ENCODE measurements around the gene AFM. TPM values are rescaled to one million over a fixed set of nuclear protein-coding genes. Genes with fewer than 3 reads are reported as not detected.

Gene AFM
- total and polyA plus RNA-seq, 2 donors (not counting 3 experiments of a cell fraction or from before 2014, with no cell fraction given) = not detected

DNA sequence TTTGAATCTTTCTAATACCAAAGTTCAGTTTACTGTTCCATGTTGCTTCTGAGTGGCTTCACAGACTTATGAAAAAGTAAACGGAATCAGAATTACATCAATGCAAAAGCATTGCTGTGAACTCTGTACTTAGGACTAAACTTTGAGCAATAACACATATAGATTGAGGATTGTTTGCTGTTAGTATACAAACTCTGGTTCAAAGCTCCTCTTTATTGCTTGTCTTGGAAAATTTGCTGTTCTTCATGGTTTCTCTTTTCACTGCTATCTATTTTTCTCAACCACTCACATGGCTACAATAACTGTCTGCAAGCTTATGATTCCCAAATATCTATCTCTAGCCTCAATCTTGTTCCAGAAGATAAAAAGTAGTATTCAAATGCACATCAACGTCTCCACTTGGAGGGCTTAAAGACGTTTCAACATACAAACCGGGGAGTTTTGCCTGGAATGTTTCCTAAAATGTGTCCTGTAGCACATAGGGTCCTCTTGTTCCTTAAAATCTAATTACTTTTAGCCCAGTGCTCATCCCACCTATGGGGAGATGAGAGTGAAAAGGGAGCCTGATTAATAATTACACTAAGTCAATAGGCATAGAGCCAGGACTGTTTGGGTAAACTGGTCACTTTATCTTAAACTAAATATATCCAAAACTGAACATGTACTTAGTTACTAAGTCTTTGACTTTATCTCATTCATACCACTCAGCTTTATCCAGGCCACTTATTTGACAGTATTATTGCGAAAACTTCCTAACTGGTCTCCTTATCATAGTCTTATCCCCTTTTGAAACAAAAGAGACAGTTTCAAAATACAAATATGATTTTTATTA lies 49.2 kb upstream of the AFM start:
- CTCF ChIA-PET = interaction anchor here (1.0 to 3.4 kb wide), 6 partner anchors 14 to 1136 kb away, joined by 3 to 24 read pairs (median 3); no protein-coding TSS in a partner anchor

More for the DNA sequence above, 49.2 kb upstream of the AFM start:
- DNase-seq (ENCODE audit: low read depth, low spot score) = no peak
- Histone ChIP-seq H3K9me1 (replicated peaks; ENCODE audit: control insufficient read depth, extremely low read depth, insufficient read depth, low read length) (no peaks in the 10 kb centered on the region), H2AFZ (ENCODE audit: low read depth, low read length) (no peak overlapping the region), H3K36me3 (ENCODE audit: control insufficient read depth in 2 of 2, extremely low read depth in 1 of 2, insufficient read depth in 2 of 2, low read length in 2 of 2) (no peaks in the 10 kb centered on the region), H3K4me1 (ENCODE audit: control insufficient read depth, extremely low read depth, insufficient read depth, low read length) (no peaks in the 10 kb centered on the region), H3K4me3 (replicated peaks in 1 of 3; ENCODE audit: insufficient read depth in 1 of 3, low read depth in 1 of 3, low read length in 3 of 3) (no peak overlapping the region), H4K20me1 (replicated peaks; ENCODE audit: control insufficient read depth, extremely low read depth, insufficient read depth, low read length) (no peaks in the 10 kb centered on the region), H3K4me2 (ENCODE audit: insufficient read depth, low read length) (no peak overlapping the region), H3K9me3 (replicated peaks; ENCODE audit: control insufficient read depth, insufficient read depth, low read length) (no peaks in the 10 kb centered on the region), H3K27me3 (ENCODE audit: control insufficient read depth in 2 of 2, insufficient read depth in 2 of 2, low read length in 2 of 2) (peaks cover 0 to 9% of the 10 kb centered on the region in 2 experiments), H3K9ac (replicated peaks; ENCODE audit: extremely low read depth, insufficient read depth, low read length) (no peak overlapping the region), H3K79me2 (ENCODE audit: control insufficient read depth, insufficient read depth, low read length) (no peaks in the 10 kb centered on the region), H3K27ac (ENCODE audit: insufficient read depth, low read depth, low read length) (no peak overlapping the region)
- no TSS peak for BruUV-seq (replicated peaks)
- FAIRE-seq = no peak
- dilution Hi-C loops (cut with MboI; ENCODE audit: extremely low pct_ligation_motif_present, low sequenced_read_pairs) = no loop called here
- TF ChIP-seq FOS (IDR thresholded peaks at IDR 0.05; ENCODE audit: borderline replicate concordance, insufficient read depth, low read length) (no peak), EZH2 (IDR thresholded peaks at IDR 0.05; ENCODE audit: borderline replicate concordance, low read depth, low read length, severe bottlenecking) (no peak), GATA2 (IDR thresholded peaks at IDR 0.05; ENCODE audit: insufficient read depth, insufficient read length, low read depth, low read length) (no peak), POLR2AphosphoS5 (IDR thresholded peaks at IDR 0.05; ENCODE audit: insufficient read depth, low read depth, low read length) (no peak), JUN (IDR thresholded peaks at IDR 0.05; ENCODE audit: borderline replicate concordance, insufficient read depth, insufficient read length, low read depth) (no peak), MYC (IDR thresholded peaks at IDR 0.05; ENCODE audit: low read depth, low read length) (no peak), POLR2A (IDR thresholded peaks at IDR 0.05; ENCODE audit: low read depth, low read length) (no peak)
- TF ChIP-seq, protein P1, sequence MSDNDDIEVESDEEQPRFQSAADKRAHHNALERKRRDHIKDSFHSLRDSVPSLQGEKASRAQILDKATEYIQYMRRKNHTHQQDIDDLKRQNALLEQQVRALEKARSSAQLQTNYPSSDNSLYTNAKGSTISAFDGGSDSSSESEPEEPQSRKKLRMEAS (IDR thresholded peaks at IDR 0.05; ENCODE audit: insufficient read depth, insufficient read length) = no peak
- TF ChIP-seq, protein P2, sequence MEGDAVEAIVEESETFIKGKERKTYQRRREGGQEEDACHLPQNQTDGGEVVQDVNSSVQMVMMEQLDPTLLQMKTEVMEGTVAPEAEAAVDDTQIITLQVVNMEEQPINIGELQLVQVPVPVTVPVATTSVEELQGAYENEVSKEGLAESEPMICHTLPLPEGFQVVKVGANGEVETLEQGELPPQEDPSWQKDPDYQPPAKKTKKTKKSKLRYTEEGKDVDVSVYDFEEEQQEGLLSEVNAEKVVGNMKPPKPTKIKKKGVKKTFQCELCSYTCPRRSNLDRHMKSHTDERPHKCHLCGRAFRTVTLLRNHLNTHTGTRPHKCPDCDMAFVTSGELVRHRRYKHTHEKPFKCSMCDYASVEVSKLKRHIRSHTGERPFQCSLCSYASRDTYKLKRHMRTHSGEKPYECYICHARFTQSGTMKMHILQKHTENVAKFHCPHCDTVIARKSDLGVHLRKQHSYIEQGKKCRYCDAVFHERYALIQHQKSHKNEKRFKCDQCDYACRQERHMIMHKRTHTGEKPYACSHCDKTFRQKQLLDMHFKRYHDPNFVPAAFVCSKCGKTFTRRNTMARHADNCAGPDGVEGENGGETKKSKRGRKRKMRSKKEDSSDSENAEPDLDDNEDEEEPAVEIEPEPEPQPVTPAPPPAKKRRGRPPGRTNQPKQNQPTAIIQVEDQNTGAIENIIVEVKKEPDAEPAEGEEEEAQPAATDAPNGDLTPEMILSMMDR (IDR thresholded peaks at IDR 0.05; ENCODE audit: extremely low read depth in 1 of 2, insufficient read depth in 1 of 2, low read depth in 1 of 2, low read length in 2 of 2) = no peak
- intact Hi-C loops (cut with micrococcal nuclease) = no loop called here
- POLR2A ChIA-PET = no interaction called here

All from endothelial cell of umbilical vein (primary cell).